GM12872 (cell line): Measurements from ENCODE around the gene SESN3.

ENCODE experiments used
- CTCF ChIP-seq: IDR thresholded peaks from 3 replicates; pipeline ENCODE4 v1.5.1; 2011; ENCODE audit warnings: low read depth, mild to moderate bottlenecking, low read length, moderate library complexity; ENCODE audit not compliant: insufficient read depth

Gene SESN3

GRCh38 chr11:95255251-95256145 lies 24.5 kb upstream of the SESN3 start:
- TF ChIP-seq CTCF: no peak

GRCh38 chr11:95254716-95255115 lies 23.7 kb upstream of the SESN3 start:
- TF ChIP-seq CTCF: no peak

- TF ChIP-seq CTCF: no peak
These were observed 23.2 kb upstream of the SESN3 start for GRCh38 chr11:95254131-95254704.

GRCh38 chr11:95253141-95253540 lies 22.1 kb upstream of the SESN3 start:
- no peak for TF ChIP-seq CTCF

GRCh38 chr11:95252586-95252985 lies 21.6 kb upstream of the SESN3 start:
- TF ChIP-seq CTCF: no peak

GRCh38 chr11:95248666-95249467 lies 17.9 kb upstream of the SESN3 start:
- TF ChIP-seq CTCF: no peak

- no peak for TF ChIP-seq CTCF
These were observed 16.9 kb upstream of the SESN3 start for GRCh38 chr11:95247883-95248282.
